Liver (tissue), 3 donors: ENCODE results near the gene WARS2.

Source experiments
- ATF3 ChIP-seq: IDR thresholded peaks from 2 replicates; pipeline ENCODE4 v1.6.1; 2016; ENCODE audit warnings: antibody characterized with exemption
- SP1 ChIP-seq: IDR thresholded peaks from 2 replicates; pipeline ENCODE4 v1.6.1; 2018; ENCODE audit warnings: antibody characterized with exemption, mild to moderate bottlenecking
- YY1 ChIP-seq: IDR thresholded peaks from 2 replicates; pipeline ENCODE4 v1.6.1; 2016; ENCODE audit warnings: antibody characterized with exemption, mild to moderate bottlenecking
- ZBTB33 ChIP-seq: IDR thresholded peaks from 2 replicates; pipeline ENCODE4 v1.6.1; 2016; ENCODE audit warnings: antibody characterized with exemption
- TF ChIP-seq, protein P1 (sequence below): fragments of 150-350 bp; IDR thresholded peaks from 2 replicates; pipeline ENCODE4 v1.5.1; 2017; ENCODE audit warnings: improper control_type of control experiment, low read depth, low read length; ENCODE audit not compliant: missing input control
- TF ChIP-seq, protein P2 (sequence below): IDR thresholded peaks from 2 replicates; pipeline ENCODE4 v1.6.1; 2016; ENCODE audit warnings: antibody characterized with exemption, mild to moderate bottlenecking
- donor health status: healthy.
- donor health status: healthy.

GRCh38 chr1:119048624-119049404 lies 91.6 kb downstream of the WARS2 start:
- TF ChIP-seq, protein P1, sequence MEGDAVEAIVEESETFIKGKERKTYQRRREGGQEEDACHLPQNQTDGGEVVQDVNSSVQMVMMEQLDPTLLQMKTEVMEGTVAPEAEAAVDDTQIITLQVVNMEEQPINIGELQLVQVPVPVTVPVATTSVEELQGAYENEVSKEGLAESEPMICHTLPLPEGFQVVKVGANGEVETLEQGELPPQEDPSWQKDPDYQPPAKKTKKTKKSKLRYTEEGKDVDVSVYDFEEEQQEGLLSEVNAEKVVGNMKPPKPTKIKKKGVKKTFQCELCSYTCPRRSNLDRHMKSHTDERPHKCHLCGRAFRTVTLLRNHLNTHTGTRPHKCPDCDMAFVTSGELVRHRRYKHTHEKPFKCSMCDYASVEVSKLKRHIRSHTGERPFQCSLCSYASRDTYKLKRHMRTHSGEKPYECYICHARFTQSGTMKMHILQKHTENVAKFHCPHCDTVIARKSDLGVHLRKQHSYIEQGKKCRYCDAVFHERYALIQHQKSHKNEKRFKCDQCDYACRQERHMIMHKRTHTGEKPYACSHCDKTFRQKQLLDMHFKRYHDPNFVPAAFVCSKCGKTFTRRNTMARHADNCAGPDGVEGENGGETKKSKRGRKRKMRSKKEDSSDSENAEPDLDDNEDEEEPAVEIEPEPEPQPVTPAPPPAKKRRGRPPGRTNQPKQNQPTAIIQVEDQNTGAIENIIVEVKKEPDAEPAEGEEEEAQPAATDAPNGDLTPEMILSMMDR: no peak
- no peak for TF ChIP-seq ATF3
- TF ChIP-seq YY1: no peak
- TF ChIP-seq, protein P2, sequence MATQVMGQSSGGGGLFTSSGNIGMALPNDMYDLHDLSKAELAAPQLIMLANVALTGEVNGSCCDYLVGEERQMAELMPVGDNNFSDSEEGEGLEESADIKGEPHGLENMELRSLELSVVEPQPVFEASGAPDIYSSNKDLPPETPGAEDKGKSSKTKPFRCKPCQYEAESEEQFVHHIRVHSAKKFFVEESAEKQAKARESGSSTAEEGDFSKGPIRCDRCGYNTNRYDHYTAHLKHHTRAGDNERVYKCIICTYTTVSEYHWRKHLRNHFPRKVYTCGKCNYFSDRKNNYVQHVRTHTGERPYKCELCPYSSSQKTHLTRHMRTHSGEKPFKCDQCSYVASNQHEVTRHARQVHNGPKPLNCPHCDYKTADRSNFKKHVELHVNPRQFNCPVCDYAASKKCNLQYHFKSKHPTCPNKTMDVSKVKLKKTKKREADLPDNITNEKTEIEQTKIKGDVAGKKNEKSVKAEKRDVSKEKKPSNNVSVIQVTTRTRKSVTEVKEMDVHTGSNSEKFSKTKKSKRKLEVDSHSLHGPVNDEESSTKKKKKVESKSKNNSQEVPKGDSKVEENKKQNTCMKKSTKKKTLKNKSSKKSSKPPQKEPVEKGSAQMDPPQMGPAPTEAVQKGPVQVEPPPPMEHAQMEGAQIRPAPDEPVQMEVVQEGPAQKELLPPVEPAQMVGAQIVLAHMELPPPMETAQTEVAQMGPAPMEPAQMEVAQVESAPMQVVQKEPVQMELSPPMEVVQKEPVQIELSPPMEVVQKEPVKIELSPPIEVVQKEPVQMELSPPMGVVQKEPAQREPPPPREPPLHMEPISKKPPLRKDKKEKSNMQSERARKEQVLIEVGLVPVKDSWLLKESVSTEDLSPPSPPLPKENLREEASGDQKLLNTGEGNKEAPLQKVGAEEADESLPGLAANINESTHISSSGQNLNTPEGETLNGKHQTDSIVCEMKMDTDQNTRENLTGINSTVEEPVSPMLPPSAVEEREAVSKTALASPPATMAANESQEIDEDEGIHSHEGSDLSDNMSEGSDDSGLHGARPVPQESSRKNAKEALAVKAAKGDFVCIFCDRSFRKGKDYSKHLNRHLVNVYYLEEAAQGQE: no peak
- TF ChIP-seq ZBTB33: no peak
- no peak for TF ChIP-seq SP1
